IPS DF 6.9 (cell line): ENCODE data around the gene MCHR1.

Source experiments
- DNase-seq: peaks from one replicate; pipeline ENCODE4 v3.0.0-alpha.2; 2013; ENCODE audit warnings: low read depth, low spot score
- H3K27ac ChIP-seq: one replicate; pipeline ENCODE4 v1.5.1; 2013; ENCODE audit warnings: low read length, control low read depth
- H3K27me3 ChIP-seq: 2 replicates; pipeline ENCODE4 v1.6.1; 2013; ENCODE audit warnings: mild to moderate bottlenecking, low read length; ENCODE audit not compliant: control insufficient read depth, insufficient read depth
- H3K36me3 ChIP-seq: 2 replicates; pipeline ENCODE4 v1.6.1; 2013; ENCODE audit warnings: low read length; ENCODE audit not compliant: control insufficient read depth, insufficient read depth
- H3K4me1 ChIP-seq: 2 replicates; pipeline ENCODE4 v1.6.1; 2013; ENCODE audit warnings: low read length; ENCODE audit not compliant: control insufficient read depth, insufficient read depth
- H3K4me3 ChIP-seq: 2 replicates; pipeline ENCODE4 v1.5.1; 2013; ENCODE audit warnings: mild to moderate bottlenecking, low read length
- H3K9me3 ChIP-seq: 2 replicates; pipeline ENCODE4 v1.6.1; 2013; ENCODE audit warnings: low read length, inconsistent platforms; ENCODE audit not compliant: control insufficient read depth, insufficient read depth
- WGBS: extraction: QIAGEN DNeasy Blood & Tissue Kit; methylation state at CpG from one replicate; pipeline ENCODE4 v1.1.7; 2013; ENCODE audit warnings: mixed read lengths, missing lambda C conversion rate; ENCODE audit not compliant: insufficient read length, insufficient coverage; 5-methylcytosine and 5-hydroxymethylcytosine counted together

MCHR1 gene

DNA sequence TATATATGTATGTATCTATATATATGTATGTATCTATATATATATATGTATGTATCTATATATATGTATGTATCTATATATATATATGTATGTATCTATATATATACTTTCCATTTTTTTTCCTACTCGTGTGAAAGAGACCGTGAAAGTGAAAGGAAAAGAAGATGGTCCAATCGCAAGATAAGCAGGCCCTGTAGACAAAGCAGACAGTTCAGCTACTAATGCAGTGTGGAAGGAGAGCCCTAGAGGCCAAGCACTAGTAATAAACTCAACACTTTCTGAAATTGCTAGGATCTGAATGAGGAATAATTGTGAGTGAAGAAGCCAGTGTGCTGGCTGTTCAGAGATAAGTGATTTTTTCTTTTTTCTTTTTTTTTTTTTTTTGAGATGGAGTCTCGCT lies 47.2 kb downstream of the MCHR1 start:
- Histone ChIP-seq H3K4me1 (peaks cover 5% of the 10 kb centered on the region), H3K4me3 (no peak overlapping the region), H3K27ac (no peak overlapping the region), H3K36me3 (no peaks in the 10 kb centered on the region), H3K9me3 (no peaks in the 10 kb centered on the region), H3K27me3 (no peaks in the 10 kb centered on the region)
- no CpG with 5 or more reads among the region's 4 CpGs for WGBS
- no peak for DNase-seq

GRCh38 chr22:40727070-40727963 lies 48.0 kb downstream of the MCHR1 start:
- WGBS = no CpG with 5 or more reads among the region's 11 CpGs
- Histone ChIP-seq H3K9me3 (no peaks in the 10 kb centered on the region), H3K4me1 (peaks cover 3% of the 10 kb centered on the region), H3K36me3 (no peaks in the 10 kb centered on the region), H3K27me3 (no peaks in the 10 kb centered on the region), H3K27ac (no peak overlapping the region), H3K4me3 (no peak overlapping the region)
- DNase-seq = no peak

DNA sequence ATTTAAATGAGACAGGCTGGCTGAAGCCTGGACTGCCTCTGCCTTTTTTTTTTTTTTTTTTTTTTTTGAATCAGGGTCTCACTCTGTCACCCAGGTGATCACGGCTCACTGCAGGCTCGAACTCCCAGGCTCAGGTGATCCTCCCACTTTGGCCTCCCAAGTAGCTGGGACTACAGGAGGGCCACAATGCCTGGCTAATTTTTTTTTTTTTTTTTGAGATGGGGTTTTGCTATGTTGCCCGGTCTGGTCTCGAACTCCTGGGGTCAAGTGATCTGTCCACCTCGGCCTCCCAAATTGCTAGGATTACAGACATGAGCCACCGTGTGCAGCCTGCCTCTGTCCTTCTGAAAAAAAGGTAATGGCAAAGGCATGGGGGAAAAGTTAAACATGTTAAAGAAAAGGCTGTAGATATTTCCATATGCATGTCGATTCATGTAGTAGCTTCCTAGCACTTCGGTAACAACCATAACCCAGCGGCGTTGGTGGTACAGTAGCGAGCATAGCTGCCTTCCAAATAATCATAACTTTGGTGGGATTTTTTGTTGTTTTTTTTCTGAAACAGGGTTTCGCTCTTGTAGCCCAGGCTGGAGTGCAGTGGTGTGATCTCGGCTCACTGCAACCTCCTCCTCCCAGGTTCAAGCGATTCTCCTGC lies 48.8 kb downstream of the MCHR1 start:
- no peaks in the 10 kb centered on the region for H3K36me3 ChIP-seq
- WGBS = no CpG with 5 or more reads among the region's 14 CpGs
- no peaks in the 10 kb centered on the region for H3K9me3 ChIP-seq

DNA sequence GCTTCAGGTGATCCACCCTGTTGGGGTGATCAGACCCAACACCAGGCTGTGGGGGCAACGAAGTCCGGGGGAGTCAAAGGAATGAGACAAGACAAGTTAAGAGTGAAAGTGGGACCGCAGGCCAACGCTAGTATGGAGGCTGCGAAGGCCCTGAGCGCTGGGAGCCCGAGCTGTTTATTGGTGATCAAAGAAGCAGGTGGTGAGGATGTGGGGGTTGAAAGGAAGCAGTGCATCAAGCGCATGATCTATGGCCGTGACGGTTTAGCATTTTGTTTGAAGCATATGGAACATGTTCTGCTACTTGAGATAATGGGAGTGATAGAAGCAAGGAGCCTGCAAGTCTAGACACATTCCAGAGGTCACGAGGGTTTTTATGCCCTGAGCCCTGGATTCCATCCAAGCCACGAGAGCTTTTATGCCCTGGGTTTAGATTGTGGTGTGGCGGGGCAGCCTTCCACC lies 49.5 kb downstream of the MCHR1 start:
- no peaks in the 10 kb centered on the region for H3K9me3 ChIP-seq
- no peaks in the 10 kb centered on the region for H3K27me3 ChIP-seq
- peaks cover 2% of the 10 kb centered on the region; the same call in 1 of the 2 replicates for H3K4me1 ChIP-seq
- whole genome bisulfite sequencing = no CpG with 5 or more reads among the region's 13 CpGs
- no peak overlapping the region for H3K27ac ChIP-seq
- H3K36me3 ChIP-seq = no peaks in the 10 kb centered on the region
- DNase-seq = no peak
- no peak overlapping the region for H3K4me3 ChIP-seq

More for the DNA sequence above, 48.8 kb downstream of the MCHR1 start:
- Histone ChIP-seq H3K4me3 (no peak overlapping the region), H3K27me3 (no peaks in the 10 kb centered on the region), H3K27ac (no peak overlapping the region), H3K4me1 (peaks cover 3% of the 10 kb centered on the region; the same call in 1 of the 2 replicates)
- no peak for DNase-seq

- Histone ChIP-seq H3K27me3 (no peaks in the 10 kb centered on the region), H3K27ac (no peak overlapping the region), H3K4me1 (peaks cover 2% of the 10 kb centered on the region; the same call in 1 of the 2 replicates), H3K9me3 (no peaks in the 10 kb centered on the region), H3K36me3 (no peaks in the 10 kb centered on the region; the same call in 1 of the 2 replicates), H3K4me3 (no peak overlapping the region)
- WGBS = no CpG with 5 or more reads among the region's 6 CpGs
- no peak for DNase-seq
These were observed 50.0 kb downstream of the MCHR1 start for GRCh38 chr22:40729284-40729683.
